ENCODE results near the gene CRELD2.

The CRELD2 gene

DNA sequence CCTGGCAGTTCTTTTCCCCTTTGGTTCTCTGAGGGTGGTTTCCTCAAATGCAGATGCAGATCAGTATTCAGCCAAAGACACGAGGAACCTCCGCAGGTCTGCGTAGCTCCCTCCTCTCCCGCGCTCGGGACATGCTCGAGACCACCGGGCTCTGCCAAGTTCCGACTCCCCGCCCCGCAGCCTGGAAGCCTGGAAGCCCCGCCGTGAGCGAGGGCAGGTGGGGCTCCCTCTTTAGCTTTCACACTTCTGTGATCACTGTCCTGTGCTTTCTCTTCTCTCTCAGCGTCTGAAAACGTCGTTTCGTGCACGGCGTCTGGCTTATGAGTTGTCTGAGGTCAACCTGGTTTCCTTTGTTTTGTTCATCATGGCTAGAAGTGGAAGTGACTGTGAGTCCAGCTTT is 38.2 kb upstream of the CRELD2 start:
- no CpG with 5 or more reads among the region's 20 CpGs for WGBS (ENCODE audit: insufficient coverage, insufficient read length)
- Histone ChIP-seq H3K9me3 (ENCODE audit: control insufficient read depth, insufficient read depth, low read length) (no peaks in the 10 kb centered on the region), H3K36me3 (ENCODE audit: control insufficient read depth, insufficient read depth, low read length) (peaks cover 3% of the 10 kb centered on the region; the same call in 1 of the 2 replicates), H3K4me3 (ENCODE audit: low read length) (no peak overlapping the region), H3K27ac (ENCODE audit: low read length) (no peak overlapping the region), H3K4me1 (ENCODE audit: control insufficient read depth, insufficient read depth, low read length) (no peaks in the 10 kb centered on the region), H3K27me3 (ENCODE audit: control insufficient read depth, insufficient read depth, low read length) (no peaks in the 10 kb centered on the region)
- DNase-seq (ENCODE audit: low read depth, low spot score) = no peak

DNA sequence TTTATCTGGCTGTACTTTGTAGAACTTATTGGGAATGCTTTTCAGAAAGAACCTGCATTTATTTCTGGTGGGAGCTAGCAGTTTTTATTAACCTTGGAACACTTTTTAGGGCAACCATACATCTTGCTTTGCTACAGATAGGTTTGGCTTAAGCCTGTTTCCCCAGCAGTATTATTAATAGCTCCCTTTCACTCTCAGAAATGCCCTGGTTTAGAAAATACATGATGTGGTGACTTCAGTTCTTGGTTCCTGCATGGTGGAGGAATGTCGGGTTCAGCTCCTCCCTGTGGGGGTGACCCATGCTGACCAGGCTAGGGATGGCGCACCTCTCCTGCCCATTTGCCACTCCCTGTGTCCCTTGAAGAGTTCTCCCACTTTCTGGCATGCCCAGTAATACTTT is 36.6 kb upstream of the CRELD2 start:
- H3K36me3 ChIP-seq (ENCODE audit: control insufficient read depth, insufficient read depth, low read length) = peaks cover 12% of the 10 kb centered on the region
- WGBS (ENCODE audit: insufficient coverage, insufficient read length) = no CpG with 5 or more reads among the region's 2 CpGs
- H3K27me3 ChIP-seq (ENCODE audit: control insufficient read depth, insufficient read depth, low read length) = no peaks in the 10 kb centered on the region
- H3K9me3 ChIP-seq (ENCODE audit: control insufficient read depth, insufficient read depth, low read length) = no peaks in the 10 kb centered on the region
- H3K27ac ChIP-seq (ENCODE audit: low read length) = no peak overlapping the region
- no peak for DNase-seq (ENCODE audit: low read depth, low spot score)
- H3K4me3 ChIP-seq (ENCODE audit: low read length) = no peak overlapping the region
- no peaks in the 10 kb centered on the region for H3K4me1 ChIP-seq (ENCODE audit: control insufficient read depth, insufficient read depth, low read length)

DNA sequence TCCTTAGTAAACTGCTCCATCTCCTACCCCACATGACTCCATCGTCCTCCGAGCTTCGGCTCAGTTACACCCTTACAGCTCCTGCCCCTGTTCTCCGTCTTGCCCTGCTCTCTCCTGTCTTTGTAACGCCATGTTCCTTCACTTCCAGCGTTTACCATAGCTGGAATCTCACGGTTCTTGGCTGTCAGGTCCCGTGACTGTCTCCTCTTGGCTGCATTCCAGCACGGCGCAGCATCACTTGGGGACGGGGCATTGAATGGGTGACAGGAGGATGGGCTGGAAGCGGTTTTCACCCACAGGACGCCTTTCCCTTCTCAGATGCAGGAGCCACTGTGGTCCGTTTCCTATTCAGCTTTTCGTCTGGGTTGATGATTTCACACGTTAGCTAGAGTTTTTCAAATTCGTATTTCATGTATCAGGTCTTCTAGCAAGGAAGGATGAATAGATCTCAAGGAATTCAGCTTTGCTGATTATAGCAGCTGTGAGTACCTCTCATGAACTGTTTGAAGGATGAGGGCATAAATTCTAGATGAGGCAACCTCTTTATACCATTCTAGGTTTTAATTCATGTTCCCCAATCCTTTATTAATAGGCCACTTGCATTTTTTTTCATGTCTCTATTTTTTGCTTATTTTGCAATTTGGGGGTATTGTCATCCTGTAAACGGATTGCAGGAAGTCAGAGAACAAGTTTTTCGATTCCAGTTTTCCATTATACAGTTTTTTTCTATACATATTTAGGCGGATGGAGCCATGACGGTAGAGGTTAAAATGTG is 35.7 kb upstream of the CRELD2 start:
- H3K27ac ChIP-seq (ENCODE audit: low read length) = no peak overlapping the region
- H3K36me3 ChIP-seq (ENCODE audit: control insufficient read depth, insufficient read depth, low read length) = peaks cover 12% of the 10 kb centered on the region

DNA sequence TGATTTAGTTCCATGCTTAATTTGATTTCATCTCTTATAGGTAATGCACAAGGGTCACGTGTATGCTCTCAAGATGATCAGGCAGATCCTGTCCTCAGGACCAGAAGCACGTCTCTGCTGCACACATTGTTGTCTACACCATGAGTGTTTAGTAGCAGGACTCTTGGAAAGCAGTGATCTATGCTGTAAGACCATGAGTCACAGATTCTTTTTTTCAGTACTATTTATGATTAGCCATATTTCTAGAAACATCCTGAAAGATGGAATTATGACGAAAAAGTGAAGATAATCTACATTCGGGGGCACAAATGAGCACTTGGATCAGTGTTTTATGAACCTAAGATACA is 35.2 kb upstream of the CRELD2 start:
- DNase-seq (ENCODE audit: low read depth, low spot score) = no peak
- no peak overlapping the region for H3K4me3 ChIP-seq (ENCODE audit: low read length)
- WGBS (ENCODE audit: insufficient coverage, insufficient read length) = no CpG with 5 or more reads among the region's 4 CpGs
- no peak overlapping the region for H3K27ac ChIP-seq (ENCODE audit: low read length)
- peaks cover 12% of the 10 kb centered on the region for H3K36me3 ChIP-seq (ENCODE audit: control insufficient read depth, insufficient read depth, low read length)
- H3K27me3 ChIP-seq (ENCODE audit: control insufficient read depth, insufficient read depth, low read length) = no peaks in the 10 kb centered on the region
- no peaks in the 10 kb centered on the region for H3K9me3 ChIP-seq (ENCODE audit: control insufficient read depth, insufficient read depth, low read length)
- H3K4me1 ChIP-seq (ENCODE audit: control insufficient read depth, insufficient read depth, low read length) = no peaks in the 10 kb centered on the region

More for the DNA sequence above, 35.7 kb upstream of the CRELD2 start:
- WGBS (ENCODE audit: insufficient coverage, insufficient read length) = no CpG with 5 or more reads among the region's 21 CpGs
- Histone ChIP-seq H3K9me3 (ENCODE audit: control insufficient read depth, insufficient read depth, low read length) (no peaks in the 10 kb centered on the region), H3K4me3 (ENCODE audit: low read length) (no peak overlapping the region), H3K4me1 (ENCODE audit: control insufficient read depth, insufficient read depth, low read length) (no peaks in the 10 kb centered on the region), H3K27me3 (ENCODE audit: control insufficient read depth, insufficient read depth, low read length) (no peaks in the 10 kb centered on the region)
- DNase-seq (ENCODE audit: low read depth, low spot score) = no peak

DNA sequence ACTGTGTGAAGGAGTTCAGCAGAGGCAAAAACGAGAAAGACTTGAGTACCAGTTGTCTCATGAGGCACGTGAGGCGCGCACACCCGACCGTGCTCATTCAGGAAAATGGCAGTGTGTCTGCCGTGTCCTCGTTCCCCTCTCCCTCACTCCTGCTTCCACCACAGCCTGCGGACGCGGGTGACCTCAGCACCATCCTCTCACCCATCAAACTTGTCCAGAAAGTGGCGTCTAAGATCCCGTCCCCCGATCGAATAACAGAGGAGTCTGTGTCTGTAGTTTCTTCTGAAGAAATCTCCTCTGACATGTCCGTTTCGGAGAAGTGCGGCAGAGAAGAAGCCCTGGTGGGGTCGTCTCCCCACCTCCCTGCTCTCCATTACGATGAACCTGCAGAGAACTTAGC is 34.4 kb upstream of the CRELD2 start:
- Histone ChIP-seq H3K27me3 (ENCODE audit: control insufficient read depth, insufficient read depth, low read length) (no peaks in the 10 kb centered on the region), H3K9me3 (ENCODE audit: control insufficient read depth, insufficient read depth, low read length) (no peaks in the 10 kb centered on the region), H3K36me3 (ENCODE audit: control insufficient read depth, insufficient read depth, low read length) (peaks cover 12% of the 10 kb centered on the region), H3K4me1 (ENCODE audit: control insufficient read depth, insufficient read depth, low read length) (no peaks in the 10 kb centered on the region), H3K4me3 (ENCODE audit: low read length) (no peak overlapping the region), H3K27ac (ENCODE audit: low read length) (no peak overlapping the region)
- no CpG with 5 or more reads among the region's 20 CpGs for WGBS (ENCODE audit: insufficient coverage, insufficient read length)
- no peak for DNase-seq (ENCODE audit: low read depth, low spot score)

DNA sequence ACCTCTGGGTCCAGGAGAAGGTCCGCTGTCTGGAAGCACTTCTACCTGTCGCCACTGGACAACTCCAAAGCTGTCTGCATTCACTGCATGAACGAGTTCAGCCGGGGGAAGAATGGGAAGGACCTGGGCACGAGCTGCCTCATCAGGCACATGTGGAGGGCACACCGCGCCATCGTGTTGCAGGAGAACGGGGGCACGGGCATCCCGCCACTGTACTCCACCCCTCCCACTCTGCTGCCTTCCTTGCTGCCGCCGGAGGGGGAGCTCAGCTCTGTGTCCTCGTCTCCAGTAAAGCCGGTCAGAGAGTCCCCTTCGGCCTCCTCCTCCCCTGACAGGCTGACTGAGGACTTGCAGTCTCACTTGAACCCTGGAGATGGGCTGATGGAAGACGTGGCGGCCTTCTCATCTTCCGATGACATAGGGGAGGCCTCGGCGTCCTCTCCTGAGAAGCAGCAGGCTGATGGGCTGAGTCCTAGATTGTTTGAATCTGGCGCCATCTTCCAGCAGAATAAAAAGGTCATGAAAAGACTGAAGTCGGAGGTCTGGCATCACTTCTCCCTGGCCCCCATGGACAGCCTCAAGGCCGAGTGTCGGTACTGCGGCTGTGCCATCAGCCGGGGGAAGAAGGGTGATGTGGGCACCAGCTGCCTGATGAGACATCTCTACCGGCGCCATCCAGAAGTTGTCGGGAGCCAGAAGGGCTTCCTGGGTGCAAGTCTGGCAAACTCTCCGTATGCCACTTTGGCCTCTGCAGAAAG is 33.8 kb upstream of the CRELD2 start:
- no peak overlapping the region for H3K27ac ChIP-seq (ENCODE audit: low read length)
- peaks cover 12% of the 10 kb centered on the region for H3K36me3 ChIP-seq (ENCODE audit: control insufficient read depth, insufficient read depth, low read length)
- no CpG with 5 or more reads among the region's 31 CpGs for WGBS (ENCODE audit: insufficient coverage, insufficient read length)
- H3K9me3 ChIP-seq (ENCODE audit: control insufficient read depth, insufficient read depth, low read length) = no peaks in the 10 kb centered on the region
- H3K27me3 ChIP-seq (ENCODE audit: control insufficient read depth, insufficient read depth, low read length) = no peaks in the 10 kb centered on the region
- H3K4me1 ChIP-seq (ENCODE audit: control insufficient read depth, insufficient read depth, low read length) = no peaks in the 10 kb centered on the region
- no peak overlapping the region for H3K4me3 ChIP-seq (ENCODE audit: low read length)
- no peak for DNase-seq (ENCODE audit: low read depth, low spot score)

DNA sequence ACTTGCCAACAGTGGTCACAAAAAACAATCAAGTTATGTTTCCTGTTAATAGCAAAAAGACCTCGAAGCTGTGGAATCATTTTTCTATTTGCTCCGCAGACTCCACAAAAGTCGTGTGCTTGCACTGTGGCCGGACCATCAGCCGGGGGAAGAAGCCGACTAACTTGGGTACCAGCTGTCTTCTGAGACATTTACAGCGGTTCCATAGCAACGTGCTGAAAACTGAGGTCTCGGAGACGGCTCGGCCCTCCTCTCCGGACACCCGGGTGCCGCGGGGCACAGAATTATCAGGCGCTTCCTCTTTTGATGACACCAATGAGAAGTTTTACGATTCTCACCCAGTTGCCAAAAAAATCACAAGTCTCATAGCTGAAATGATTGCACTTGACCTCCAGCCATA is 33.2 kb upstream of the CRELD2 start:
- Histone ChIP-seq H3K4me3 (ENCODE audit: low read length) (no peak overlapping the region), H3K27me3 (ENCODE audit: control insufficient read depth, insufficient read depth, low read length) (no peaks in the 10 kb centered on the region), H3K27ac (ENCODE audit: low read length) (no peak overlapping the region), H3K36me3 (ENCODE audit: control insufficient read depth, insufficient read depth, low read length) (peaks cover 12% of the 10 kb centered on the region), H3K9me3 (ENCODE audit: control insufficient read depth, insufficient read depth, low read length) (no peaks in the 10 kb centered on the region), H3K4me1 (ENCODE audit: control insufficient read depth, insufficient read depth, low read length) (no peaks in the 10 kb centered on the region)
- DNase-seq (ENCODE audit: low read depth, low spot score) = no peak
- no CpG with 5 or more reads among the region's 17 CpGs for WGBS (ENCODE audit: insufficient coverage, insufficient read length)

DNA sequence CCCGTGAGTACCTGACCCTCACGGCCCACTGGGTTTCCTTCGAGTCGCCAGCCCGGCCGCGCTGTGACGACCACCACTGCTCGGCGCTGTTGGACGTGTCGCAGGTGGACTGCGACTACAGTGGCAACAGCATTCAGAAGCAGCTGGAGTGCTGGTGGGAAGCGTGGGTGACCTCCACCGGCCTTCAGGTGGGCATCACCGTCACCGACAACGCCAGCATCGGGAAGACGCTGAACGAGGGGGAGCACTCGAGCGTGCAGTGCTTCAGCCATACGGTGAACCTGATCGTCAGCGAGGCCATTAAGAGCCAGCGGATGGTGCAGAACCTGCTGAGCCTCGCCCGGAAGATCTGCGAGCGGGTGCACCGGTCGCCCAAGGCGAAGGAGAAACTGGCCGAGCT is 32.6 kb upstream of the CRELD2 start:
- no peak for DNase-seq (ENCODE audit: low read depth, low spot score)
- Histone ChIP-seq H3K27ac (ENCODE audit: low read length) (no peak overlapping the region), H3K4me1 (ENCODE audit: control insufficient read depth, insufficient read depth, low read length) (no peaks in the 10 kb centered on the region), H3K9me3 (ENCODE audit: control insufficient read depth, insufficient read depth, low read length) (no peaks in the 10 kb centered on the region), H3K27me3 (ENCODE audit: control insufficient read depth, insufficient read depth, low read length) (no peaks in the 10 kb centered on the region), H3K36me3 (ENCODE audit: control insufficient read depth, insufficient read depth, low read length) (peaks cover 12% of the 10 kb centered on the region), H3K4me3 (ENCODE audit: low read length) (no peak overlapping the region)
- WGBS (ENCODE audit: insufficient coverage, insufficient read length) = no CpG with 5 or more reads among the region's 35 CpGs

DNA sequence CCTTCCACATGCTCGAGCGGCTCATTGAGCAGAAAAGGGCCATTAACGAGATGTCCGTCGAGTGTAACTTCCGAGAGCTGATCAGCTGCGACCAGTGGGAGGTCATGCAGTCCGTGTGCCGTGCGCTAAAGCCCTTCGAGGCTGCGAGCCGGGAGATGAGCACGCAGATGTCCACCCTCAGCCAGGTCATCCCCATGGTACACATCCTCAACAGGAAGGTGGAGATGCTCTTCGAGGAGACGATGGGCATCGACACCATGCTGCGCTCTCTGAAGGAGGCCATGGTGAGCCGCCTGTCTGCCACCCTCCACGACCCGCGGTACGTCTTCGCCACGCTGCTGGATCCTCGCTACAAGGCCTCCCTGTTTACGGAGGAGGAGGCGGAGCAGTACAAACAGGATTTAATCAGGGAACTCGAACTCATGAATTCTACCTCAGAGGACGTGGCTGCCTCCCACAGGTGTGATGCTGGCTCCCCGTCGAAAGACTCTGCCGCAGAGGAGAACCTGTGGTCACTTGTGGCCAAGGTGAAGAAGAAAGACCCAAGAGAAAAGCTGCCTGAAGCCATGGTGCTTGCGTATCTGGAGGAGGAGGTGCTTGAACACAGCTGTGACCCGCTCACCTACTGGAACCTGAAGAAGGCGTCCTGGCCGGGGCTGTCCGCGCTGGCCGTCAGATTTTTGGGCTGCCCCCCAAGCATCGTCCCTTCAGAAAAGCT is 31.9 kb upstream of the CRELD2 start:
- WGBS (ENCODE audit: insufficient coverage, insufficient read length) = no CpG with 5 or more reads among the region's 41 CpGs
- DNase-seq (ENCODE audit: low read depth, low spot score) = no peak
- H3K27ac ChIP-seq (ENCODE audit: low read length) = no peak overlapping the region
- H3K4me3 ChIP-seq (ENCODE audit: low read length) = no peak overlapping the region
- no peaks in the 10 kb centered on the region for H3K9me3 ChIP-seq (ENCODE audit: control insufficient read depth, insufficient read depth, low read length)
- no peaks in the 10 kb centered on the region for H3K27me3 ChIP-seq (ENCODE audit: control insufficient read depth, insufficient read depth, low read length)
- peaks cover 12% of the 10 kb centered on the region for H3K36me3 ChIP-seq (ENCODE audit: control insufficient read depth, insufficient read depth, low read length)
- H3K4me1 ChIP-seq (ENCODE audit: control insufficient read depth, insufficient read depth, low read length) = no peaks in the 10 kb centered on the region

DNA sequence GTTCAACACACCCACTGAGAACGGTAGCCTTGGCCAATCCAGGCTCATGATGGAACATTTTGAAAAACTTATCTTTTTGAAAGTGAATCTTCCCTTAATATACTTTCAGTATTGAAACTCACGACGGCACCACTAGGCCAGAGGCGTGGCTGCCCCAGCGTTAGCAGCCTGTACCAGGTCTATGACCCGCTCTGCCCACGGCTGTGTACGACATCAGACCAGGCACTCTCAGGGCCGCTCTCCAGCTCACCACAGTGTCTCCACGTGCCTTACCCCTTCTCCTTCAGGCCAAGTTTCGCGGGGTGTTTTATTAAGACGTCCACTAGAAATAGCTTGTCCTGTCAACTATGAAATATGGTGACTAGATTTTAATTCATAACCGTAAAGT is 31.4 kb upstream of the CRELD2 start:
- Histone ChIP-seq H3K4me3 (ENCODE audit: low read length) (no peak overlapping the region), H3K27me3 (ENCODE audit: control insufficient read depth, insufficient read depth, low read length) (no peaks in the 10 kb centered on the region), H3K36me3 (ENCODE audit: control insufficient read depth, insufficient read depth, low read length) (peaks cover 12% of the 10 kb centered on the region), H3K9me3 (ENCODE audit: control insufficient read depth, insufficient read depth, low read length) (no peaks in the 10 kb centered on the region), H3K4me1 (ENCODE audit: control insufficient read depth, insufficient read depth, low read length) (no peaks in the 10 kb centered on the region), H3K27ac (ENCODE audit: low read length) (no peak overlapping the region)
- 100% methylated on average over 1 of the region's 14 CpGs for WGBS (ENCODE audit: insufficient coverage, insufficient read length)
- no peak for DNase-seq (ENCODE audit: low read depth, low spot score)
